H1 (cell line): ENCODE results near the gene SMIM23. TPM values are rescaled to one million over a fixed set of nuclear protein-coding genes. Genes with fewer than 3 reads are reported as not detected.

Experiments
- CTCF ChIA-PET: fragments of 300-600 bp; sonication (Branson Sonifier 250); formaldehyde crosslinking; loops from one replicate; lab custom pipeline; 2021; ENCODE audit not compliant: partially characterized antibody; lab: Charles Lee
- POLR2A ChIA-PET: fragments of 300-600 bp; sonication (Branson Sonifier 250); formaldehyde crosslinking; loops from one replicate; lab custom pipeline; 2021; ENCODE audit warnings: inconsistent platforms; ENCODE audit not compliant: partially characterized antibody; lab: Charles Lee
- DNase-seq, 2 experiments: peaks; one replicate each; pipeline versions ENCODE4 v3.0.0 to v3.0.0-alpha.2; 2010 to 2022; ENCODE audit warnings: low spot score in 2 of 2, low read depth in 1 of 2, mixed read lengths in 1 of 2
- FAIRE-seq: peaks from 2 replicates; lab custom pipeline; 2011; peaks lifted over from hg19 to GRCh38; lab: Jason Lieb, UNC
- H2AFZ ChIP-seq: 2 replicates; pipeline ENCODE4 v1.8.1; 2012; ENCODE audit warnings: low read length, inconsistent platforms
- H2AK5ac ChIP-seq: 2 replicates; pipeline ENCODE4 v1.6.1; 2013; ENCODE audit warnings: low read depth, low read length
- H2BK120ac ChIP-seq: replicated peaks from 2 replicates; pipeline ENCODE3; 2013; ENCODE audit warnings: low read depth, low read length, inconsistent platforms
- H2BK12ac ChIP-seq: 2 replicates; pipeline ENCODE4 v1.6.1; 2013; ENCODE audit warnings: low read depth, low read length
- H2BK15ac ChIP-seq: 2 replicates; pipeline ENCODE4 v1.6.1; 2013; ENCODE audit warnings: low read length
- H2BK20ac ChIP-seq: 2 replicates; pipeline ENCODE4 v1.6.1; 2013; ENCODE audit warnings: low read length
- H2BK5ac ChIP-seq: 2 replicates; pipeline ENCODE4 v1.6.1; 2013; ENCODE audit warnings: low read depth, low read length
- H3K14ac ChIP-seq: 2 replicates; pipeline ENCODE4 v1.6.1; 2013; ENCODE audit warnings: inconsistent platforms; ENCODE audit not compliant: insufficient read length
- H3K18ac ChIP-seq: 2 replicates; pipeline ENCODE4 v1.6.1; 2013; ENCODE audit warnings: low read length; ENCODE audit errors: extremely low read depth
- H3K23ac ChIP-seq: 2 replicates; pipeline ENCODE4 v1.6.1; 2013; ENCODE audit warnings: inconsistent platforms; ENCODE audit not compliant: insufficient read length
- H3K23me2 ChIP-seq: 2 replicates; pipeline ENCODE4 v1.6.1; 2013; ENCODE audit warnings: low read depth, low read length
- H3K27ac ChIP-seq: 2 replicates; pipeline ENCODE4 v1.6.1; 2011; ENCODE audit warnings: low read depth, low read length, inconsistent platforms
- H3K27me3 ChIP-seq, 4 experiments: replicated peaks in 1 of 4; 1 replicate in 1 of 4; 2 replicates in 3 of 4; pipeline versions ENCODE4 v1.6.1 to v1.8.1; 2011 to 2013; ENCODE audit warnings: low read length in 3 of 4, mild to moderate bottlenecking in 3 of 4, inconsistent platforms in 2 of 4, mixed read lengths in 2 of 4, moderate library complexity in 1 of 4; ENCODE audit not compliant: control insufficient read depth in 3 of 4, insufficient read depth in 3 of 4; ENCODE audit errors: extremely low read depth in 1 of 4
- H3K36me3 ChIP-seq, 4 experiments: 2 replicates each; pipeline versions ENCODE4 v1.6.1 to v1.8.1; 2011 to 2013; ENCODE audit warnings: mild to moderate bottlenecking in 4 of 4, low read length in 3 of 4, moderate library complexity in 2 of 4, control low read depth in 1 of 4, inconsistent platforms in 1 of 4; ENCODE audit not compliant: insufficient read depth in 4 of 4, control insufficient read depth in 2 of 4
- H3K4ac ChIP-seq: replicated peaks from 2 replicates; pipeline ENCODE3; 2013; ENCODE audit warnings: low read length, low read depth, mixed read lengths, inconsistent platforms; ENCODE audit not compliant: insufficient read length
- H3K4me1 ChIP-seq, 4 experiments: replicated peaks in 1 of 4; 1 replicate in 1 of 4; 2 replicates in 3 of 4; pipeline versions ENCODE4 v1.6.1 to v1.8.1; 2011 to 2013; ENCODE audit warnings: low read length in 3 of 4, inconsistent platforms in 2 of 4, mixed read lengths in 1 of 4; ENCODE audit not compliant: insufficient read depth in 4 of 4, control insufficient read depth in 3 of 4
- H3K4me2 ChIP-seq, 2 experiments: 2 replicates each; pipeline versions ENCODE4 v1.6.1 to v1.8.1; 2011 to 2013; ENCODE audit warnings: low read depth in 2 of 2, low read length in 2 of 2, control low read depth in 1 of 2, inconsistent platforms in 1 of 2, mild to moderate bottlenecking in 1 of 2; ENCODE audit not compliant: insufficient read depth in 1 of 2
- H3K4me3 ChIP-seq, 4 experiments: fragments of 200-600, 300-600 bp in 1 of 4; sonication (generic), shearing (Covaris generic), sonication (Bioruptor Twin) in 1 of 4; 2 replicates each; pipeline versions ENCODE4 v1.5.1 to v1.8.1; 2011 to 2016; ENCODE audit warnings: low read length in 4 of 4, low read depth in 3 of 4, control low read depth in 2 of 4, inconsistent platforms in 2 of 4, mild to moderate bottlenecking in 2 of 4, mixed read lengths in 1 of 4, moderate library complexity in 1 of 4; ENCODE audit not compliant: insufficient read depth in 2 of 4; ENCODE audit errors: extremely low read depth in 1 of 4
- H3K56ac ChIP-seq: replicated peaks from 2 replicates; pipeline ENCODE3; 2013; ENCODE audit warnings: low read depth, mild to moderate bottlenecking, mixed read lengths, low read length, inconsistent platforms; ENCODE audit not compliant: insufficient read length
- H3K79me1 ChIP-seq: 2 replicates; pipeline ENCODE4 v1.6.1; 2013; ENCODE audit warnings: low read depth, low read length, control low read depth
- H3K79me2 ChIP-seq, 2 experiments: 2 replicates each; pipeline versions ENCODE4 v1.6.1 to v1.8.1; 2012 to 2013; ENCODE audit warnings: low read length in 2 of 2, mild to moderate bottlenecking in 2 of 2, inconsistent platforms in 1 of 2; ENCODE audit not compliant: insufficient read depth in 2 of 2, control insufficient read depth in 1 of 2
- H3K9ac ChIP-seq, 4 experiments: replicated peaks in 1 of 4; 1 replicate in 1 of 4; 2 replicates in 3 of 4; pipeline versions ENCODE4 v1.6.1 to v1.8.1; 2011 to 2013; ENCODE audit warnings: low read depth in 3 of 4, low read length in 3 of 4, control low read depth in 2 of 4, mild to moderate bottlenecking in 2 of 4, moderate library complexity in 2 of 4, inconsistent platforms in 1 of 4; ENCODE audit errors: extremely low read depth in 1 of 4
- H3K9me3 ChIP-seq, 2 experiments: 2 replicates each; pipeline versions ENCODE4 v1.6.1 to v1.8.1; 2012 to 2013; ENCODE audit warnings: mild to moderate bottlenecking in 2 of 2, moderate library complexity in 2 of 2, control low read depth in 1 of 2, inconsistent platforms in 1 of 2, low read depth in 1 of 2, low read length in 1 of 2, mixed read lengths in 1 of 2; ENCODE audit not compliant: insufficient read depth in 2 of 2
- H4K20me1 ChIP-seq, 2 experiments: replicated peaks in 1 of 2; 2 replicates each; pipeline versions ENCODE3 to v1.8.1; 2011 to 2013; ENCODE audit warnings: inconsistent platforms in 2 of 2, low read length in 2 of 2, mild to moderate bottlenecking in 1 of 2; ENCODE audit not compliant: insufficient read depth in 2 of 2, control insufficient read depth in 1 of 2
- H4K5ac ChIP-seq: 2 replicates; pipeline ENCODE4 v1.6.1; 2013; ENCODE audit warnings: low read length, low read depth, mixed read lengths, inconsistent platforms; ENCODE audit not compliant: insufficient read length
- H4K8ac ChIP-seq: 2 replicates; pipeline ENCODE4 v1.8.0; 2013; ENCODE audit warnings: mild to moderate bottlenecking, moderate library complexity, low read length, inconsistent platforms; ENCODE audit not compliant: insufficient read depth; ENCODE audit errors: extremely low read depth
- H4K91ac ChIP-seq: replicated peaks from 2 replicates; pipeline ENCODE3; 2013; ENCODE audit warnings: low read length, mixed read lengths, inconsistent platforms; ENCODE audit not compliant: insufficient read length
- WGBS, 2 experiments: shearing (Covaris generic) in 1 of 2; methylation state at CpG; one replicate each; pipeline versions ENCODE4 v1.1.6 to v1.1.7; 2013 to 2015; ENCODE audit warnings: low lambda C conversion rate in 2 of 2, mixed read lengths in 2 of 2, inconsistent platforms in 1 of 2, low coverage in 1 of 2, missing lambda C conversion rate in 1 of 2; ENCODE audit not compliant: insufficient replicate concordance in 2 of 2, insufficient coverage in 1 of 2, insufficient read length in 1 of 2; ENCODE audit errors: extremely low coverage in 1 of 2, missing lambda C conversion rate in 1 of 2; 5-methylcytosine and 5-hydroxymethylcytosine counted together
- polyA plus RNA-seq, 7 experiments: library from polyadenylated mRNA; depleted of rRNA in 3 of 7; stranded (reverse) in 5 of 7; unstranded in 2 of 7; fragments of >200 nt in 5 of 7; fragments of 200-250 nt in 2 of 7; gene quantifications; 1 replicate in 5 of 7; 2 replicates in 1 of 7; 4 replicates in 1 of 7; pipeline versions ENCODE4 v1.2.1 to v1.2.3, GENCODE V29; 2011 to 2013; ENCODE audit warnings: missing spikeins in 2 of 7, mixed read lengths in 2 of 7
- total RNA-seq: library from RNA; stranded (reverse); fragmentation: NEBNext Ultra II Directional; extraction: Animal tissue kit (Norgen Biotek cat#: 25700); gene quantifications from 2 replicates; pipeline ENCODE4 v1.2.1, GENCODE V29; 2021

The SMIM23 gene
- total and polyA plus RNA-seq, 2 of the 8 experiments (the other 6 are each of a cell fraction or from before 2014, with no cell fraction given), result not detected

DNA sequence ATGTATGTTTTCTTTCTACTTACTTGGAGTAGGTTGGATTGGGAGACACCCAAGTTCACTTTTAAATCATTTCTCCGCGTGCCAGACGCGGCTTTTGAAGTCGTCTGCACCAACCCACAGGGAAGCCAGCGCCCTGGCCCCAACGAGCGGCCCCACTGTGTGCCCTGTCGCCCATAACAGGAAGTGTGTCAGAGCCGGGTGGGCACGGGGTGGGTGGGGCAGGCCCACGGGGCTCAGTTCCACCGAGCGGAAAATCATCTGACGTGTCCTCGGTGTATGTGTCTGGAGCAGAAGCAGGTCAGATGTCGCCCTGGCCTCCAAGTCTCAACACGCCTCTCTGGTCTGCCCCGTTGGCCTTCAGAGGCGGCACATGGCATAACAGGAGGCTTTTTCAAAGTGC is 22.7 kb upstream of the SMIM23 start:
- no peak overlapping the region for H4K8ac ChIP-seq
- no peak overlapping the region for H3K4ac ChIP-seq
- H2BK120ac ChIP-seq, result no peak overlapping the region
- no peaks in the 10 kb centered on the region; a peak in 1 of 7 replicates for H3K27me3 ChIP-seq
- H3K56ac ChIP-seq, result no peak overlapping the region
- POLR2A ChIA-PET, result no interaction called here
- FAIRE-seq (no peak), DNase-seq (no peak)
- no peak overlapping the region for H2BK20ac ChIP-seq
- no peak overlapping the region for H3K18ac ChIP-seq
- H4K91ac ChIP-seq, result no peak overlapping the region
- H2BK5ac ChIP-seq, result no peak overlapping the region
- no peak overlapping the region for H2BK12ac ChIP-seq
- H3K23ac ChIP-seq, result no peak overlapping the region
- H3K9ac ChIP-seq, result no peak overlapping the region
- H2AK5ac ChIP-seq, result no peak overlapping the region
- no peak overlapping the region for H2AFZ ChIP-seq
- H3K36me3 ChIP-seq, result no peaks in the 10 kb centered on the region
- no peaks in the 10 kb centered on the region for H3K4me1 ChIP-seq
- no peak overlapping the region for H3K4me3 ChIP-seq
- H4K20me1 ChIP-seq, result no peaks in the 10 kb centered on the region
- CTCF ChIA-PET, result no interaction called here
- no peak overlapping the region for H4K5ac ChIP-seq
- no peak overlapping the region for H3K4me2 ChIP-seq
- H3K27ac ChIP-seq, result no peak overlapping the region
- whole genome bisulfite sequencing, 2 experiments, result 94% methylated on average over 19 of the region's 20 CpGs; no CpG with 5 or more reads in 1 of the 2 experiments
- H3K9me3 ChIP-seq, result peaks cover 0 to 2% of the 10 kb centered on the region in 2 experiments; a peak in 1 of 4 replicates
- H3K79me1 ChIP-seq, result no peaks in the 10 kb centered on the region
- no peaks in the 10 kb centered on the region for H3K79me2 ChIP-seq
- H3K23me2 ChIP-seq, result no peaks in the 10 kb centered on the region
- no peak overlapping the region for H2BK15ac ChIP-seq
- H3K14ac ChIP-seq, result no peak overlapping the region
